HS-5 (cell line): ENCODE measurements around the gene RELCH.

Experiments used
- DNase-seq: peaks from one replicate; pipeline ENCODE4 v3.0.0-alpha.2; 2012; ENCODE audit warnings: low read depth

RELCH gene

DNA sequence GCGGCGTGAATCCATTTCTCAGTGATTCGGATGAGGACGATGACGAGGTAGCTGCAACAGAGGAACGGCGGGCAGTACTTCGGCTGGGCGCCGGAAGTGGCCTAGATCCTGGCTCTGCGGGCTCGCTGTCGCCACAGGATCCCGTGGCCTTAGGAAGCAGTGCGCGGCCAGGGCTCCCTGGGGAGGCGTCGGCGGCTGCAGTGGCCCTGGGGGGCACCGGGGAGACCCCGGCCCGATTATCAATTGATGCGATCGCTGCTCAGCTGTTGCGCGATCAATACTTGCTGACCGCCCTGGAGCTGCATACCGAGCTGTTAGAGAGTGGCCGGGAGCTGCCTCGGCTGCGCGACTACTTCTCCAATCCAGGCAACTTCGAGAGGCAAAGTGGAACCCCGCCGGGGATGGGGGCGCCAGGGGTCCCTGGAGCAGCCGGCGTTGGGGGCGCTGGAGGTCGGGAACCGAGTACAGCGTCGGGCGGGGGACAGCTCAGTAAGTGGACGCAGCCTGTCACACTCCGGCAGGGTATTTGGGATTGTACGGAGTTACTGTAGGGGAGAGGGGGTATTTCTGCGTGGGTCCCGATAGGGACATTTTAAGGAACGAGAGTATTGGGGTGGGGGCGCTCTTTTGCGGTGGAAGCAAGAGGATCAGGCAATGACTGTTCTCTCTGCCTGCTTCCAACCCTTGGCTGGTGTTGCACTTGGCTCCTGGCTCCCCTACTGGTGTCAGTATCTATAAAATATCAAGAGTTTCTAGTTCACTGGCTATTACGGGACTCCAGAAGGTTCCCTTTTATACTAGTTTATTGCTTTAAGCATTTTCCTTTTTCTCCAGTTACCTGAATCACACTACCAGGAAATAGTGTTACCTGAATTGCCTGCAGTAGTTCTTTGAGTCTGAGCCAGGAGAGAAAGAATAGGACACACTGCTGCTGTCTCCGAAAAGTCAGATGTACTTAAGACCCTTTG lies 772 bp downstream of the RELCH start:
- no peak for DNase-seq

DNA sequence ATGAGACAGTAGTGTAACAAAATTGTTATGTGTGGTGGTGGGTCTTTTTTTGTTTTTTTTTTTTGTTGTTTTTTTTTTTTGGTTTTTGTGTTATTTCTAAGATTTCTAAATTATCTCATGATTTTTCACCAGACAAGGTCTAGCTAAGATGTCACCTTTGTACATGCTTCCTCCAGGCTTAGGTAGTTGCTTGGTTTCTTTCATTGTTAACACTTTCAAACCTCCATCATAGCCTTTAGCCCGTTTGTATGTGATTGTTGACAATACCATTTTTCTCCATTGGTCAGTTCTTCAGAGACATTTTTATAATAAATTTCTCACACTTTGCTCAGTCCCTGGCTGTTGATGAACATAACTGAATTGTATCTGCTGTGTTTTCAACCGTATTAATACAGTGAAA lies 2.2 kb downstream of the RELCH start:
- DNase-seq = no peak

DNA sequence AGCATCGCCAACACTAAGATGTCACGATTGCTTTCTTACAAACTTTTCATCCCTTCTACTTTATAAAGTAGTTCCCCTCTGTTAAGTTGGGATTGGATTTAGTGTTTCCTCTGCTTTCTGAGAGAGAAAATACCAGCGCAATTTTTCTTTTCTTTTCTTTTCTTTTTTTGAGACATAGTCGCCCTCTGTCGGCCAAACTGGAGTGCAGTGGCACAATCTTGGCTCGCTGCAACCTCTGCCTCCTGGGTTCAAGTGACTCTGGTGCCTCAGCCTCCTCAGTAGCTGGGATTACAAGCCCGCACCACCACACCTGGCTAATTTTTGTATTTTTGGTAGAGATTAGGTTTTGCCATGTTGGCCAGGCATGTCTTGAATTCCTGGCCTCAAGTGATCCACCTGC lies 9.0 kb downstream of the RELCH start:
- DNase-seq = no peak

DNA sequence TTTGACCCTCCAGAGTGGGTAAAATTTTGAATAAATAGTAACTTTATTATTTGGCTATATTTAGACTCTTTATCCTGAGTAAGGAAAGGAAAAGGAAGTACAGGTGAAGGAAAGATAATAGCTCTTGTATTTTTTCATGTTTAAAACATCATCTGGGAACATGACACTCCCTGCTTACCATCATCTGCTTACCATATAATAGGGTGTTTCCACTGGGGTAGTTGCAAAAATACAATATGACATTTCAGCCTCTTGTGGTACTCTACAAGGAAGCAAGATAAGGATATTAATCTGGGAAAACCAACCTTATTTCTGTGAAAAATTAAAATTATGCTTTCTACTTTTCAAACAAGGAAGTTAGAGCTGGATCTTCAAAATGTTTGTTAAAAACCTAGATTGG lies 9.9 kb downstream of the RELCH start:
- DNase-seq = no peak

DNA sequence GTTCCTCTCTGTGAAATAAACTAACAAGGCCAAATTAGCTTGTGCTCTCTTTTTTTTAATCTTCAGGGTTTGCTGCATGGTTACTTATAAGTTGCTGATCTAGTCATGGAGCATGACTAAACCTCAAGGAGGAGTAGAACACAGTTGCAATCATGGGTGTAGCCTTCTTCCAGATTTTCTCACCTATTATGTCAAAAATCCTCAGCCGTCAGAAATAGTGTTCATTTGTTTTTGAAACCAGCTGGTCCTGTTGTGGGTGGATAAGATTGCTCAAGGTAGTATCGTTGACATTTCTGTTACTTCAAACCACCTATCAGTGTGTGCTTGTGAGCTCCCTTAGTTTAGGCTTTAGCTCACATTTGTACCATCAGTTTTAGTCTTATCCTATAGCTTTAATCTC lies 11.2 kb downstream of the RELCH start:
- no peak for DNase-seq

DNA sequence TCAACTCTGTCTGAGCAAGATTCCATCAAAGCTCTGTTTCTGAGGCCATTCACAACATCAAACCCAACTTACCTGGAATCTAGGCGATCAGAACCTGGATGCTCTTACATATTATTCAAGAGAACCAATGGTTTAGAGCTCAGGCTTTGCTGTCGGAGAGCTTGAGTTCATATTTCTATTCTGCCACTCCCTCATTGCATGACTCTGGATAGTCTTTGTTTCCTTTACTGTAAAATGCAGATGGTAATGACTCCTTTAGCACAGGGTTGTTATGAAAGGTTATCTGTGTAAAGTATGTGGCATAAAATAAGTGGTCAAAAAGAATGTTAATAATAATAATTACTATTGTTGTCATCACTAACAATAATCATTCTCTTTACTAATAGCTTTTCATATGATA lies 12.6 kb downstream of the RELCH start:
- DNase-seq = no peak

DNA sequence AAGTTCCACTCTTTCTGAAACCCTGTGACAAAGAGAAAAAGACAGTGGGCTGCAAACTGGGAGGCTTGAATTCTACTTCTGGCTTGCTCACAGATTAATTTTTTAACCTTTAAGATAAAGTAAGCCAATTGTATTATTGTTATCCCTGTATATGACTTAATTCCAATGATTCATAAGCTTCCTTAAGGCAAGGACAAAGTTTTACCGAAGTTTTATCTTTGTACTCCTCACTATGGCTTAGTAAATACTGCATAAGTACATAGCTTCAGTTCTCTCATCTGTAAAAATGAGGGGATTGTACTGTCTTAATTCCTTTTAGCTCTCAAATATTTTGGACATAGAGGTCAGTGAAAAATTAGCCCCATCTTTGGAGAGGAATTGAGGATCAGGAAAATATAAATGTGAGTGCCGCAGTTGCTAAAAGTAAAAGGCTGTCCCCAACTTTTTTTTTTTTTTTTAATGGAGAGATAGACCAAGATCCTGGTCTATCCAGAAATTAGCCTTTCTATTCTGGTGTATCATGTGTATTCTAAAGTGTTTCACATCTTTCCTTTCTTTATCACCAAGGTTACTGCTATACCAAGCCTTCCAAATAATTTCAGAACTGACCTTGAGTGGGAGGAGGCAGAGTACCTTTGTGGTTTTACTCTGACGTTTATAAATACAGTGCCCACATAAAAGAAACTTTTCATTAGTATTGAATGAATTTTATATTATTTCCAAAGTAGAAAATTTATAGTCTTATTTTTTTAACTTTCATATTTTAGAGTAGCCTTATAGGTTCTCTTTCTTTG lies 13.3 kb downstream of the RELCH start:
- no peak for DNase-seq

DNA sequence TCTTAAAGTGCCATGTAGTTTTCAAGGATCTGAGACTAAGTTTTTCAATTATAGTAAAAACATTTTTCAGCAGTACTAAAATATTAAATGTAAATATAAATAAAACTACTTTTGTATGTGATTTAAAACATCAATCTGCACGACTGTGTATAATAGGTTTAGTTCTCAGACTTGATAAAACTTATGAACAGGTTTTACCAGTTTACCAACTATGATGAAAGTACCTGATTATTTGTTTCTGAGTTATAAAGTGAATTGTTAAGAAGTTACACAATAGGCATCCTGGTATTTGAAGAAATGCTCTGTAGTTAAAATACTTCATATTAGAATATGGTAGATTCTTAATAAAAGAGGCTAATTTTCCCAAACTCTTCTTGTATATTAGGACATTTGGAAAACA lies 14.8 kb downstream of the RELCH start:
- no peak for DNase-seq

DNA sequence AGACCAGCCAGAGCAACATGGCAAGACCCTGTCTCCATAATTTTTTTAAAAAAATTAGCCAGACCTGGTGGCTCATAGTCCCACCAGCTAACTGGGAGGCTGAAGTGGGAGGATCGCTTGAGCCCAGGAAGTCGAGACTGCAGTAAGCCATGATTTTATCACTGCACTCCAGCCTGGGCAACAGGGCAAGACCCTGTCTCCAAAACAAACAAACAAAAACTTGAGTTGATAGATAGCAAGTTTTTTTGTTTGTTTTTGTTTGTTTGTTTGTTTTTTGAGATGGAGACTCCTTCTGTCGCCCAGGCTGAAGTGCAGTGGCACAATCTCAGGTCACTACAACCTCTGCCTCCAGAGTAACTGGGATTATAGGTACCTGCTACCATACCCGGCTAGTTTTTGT lies 18.8 kb downstream of the RELCH start:
- DNase-seq = no peak

DNA sequence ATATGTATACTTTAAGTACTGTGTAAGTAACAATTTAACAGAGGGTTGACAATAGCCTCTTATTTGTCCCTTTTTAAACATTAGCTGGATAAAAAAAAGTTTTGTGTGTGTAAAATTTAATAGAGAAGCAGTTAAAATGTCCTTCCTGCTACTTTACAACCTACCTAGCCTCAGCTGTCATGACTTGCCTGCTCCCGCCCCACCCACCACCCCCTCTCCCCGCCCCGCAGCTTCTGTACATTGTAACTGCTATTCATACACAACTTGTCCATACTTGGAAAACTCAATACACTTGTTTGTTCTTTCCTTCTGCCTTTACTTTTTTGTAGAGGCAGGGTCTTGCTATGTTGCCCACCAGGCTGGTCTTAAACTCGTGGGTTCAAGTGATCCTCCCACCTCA lies 19.5 kb downstream of the RELCH start:
- no peak for DNase-seq

DNA sequence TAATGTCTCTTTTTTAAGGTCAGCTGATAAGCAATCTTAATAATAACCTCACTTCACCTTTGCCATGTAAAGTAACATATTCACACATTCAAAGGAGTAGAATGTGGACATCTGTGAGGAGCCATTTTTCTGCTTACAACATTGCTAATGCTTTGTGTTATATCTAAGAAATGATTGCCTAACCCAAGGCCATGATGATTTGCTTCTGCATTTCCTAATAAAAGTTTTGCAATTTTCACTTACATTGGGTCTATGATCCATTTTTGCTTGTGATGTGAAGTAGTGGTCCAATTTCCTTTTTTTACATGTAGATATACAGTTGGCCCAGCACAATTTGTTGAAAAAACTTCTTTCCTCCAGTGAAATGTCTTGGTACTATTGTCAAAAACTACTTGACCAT lies 22.0 kb downstream of the RELCH start:
- DNase-seq = no peak

DNA sequence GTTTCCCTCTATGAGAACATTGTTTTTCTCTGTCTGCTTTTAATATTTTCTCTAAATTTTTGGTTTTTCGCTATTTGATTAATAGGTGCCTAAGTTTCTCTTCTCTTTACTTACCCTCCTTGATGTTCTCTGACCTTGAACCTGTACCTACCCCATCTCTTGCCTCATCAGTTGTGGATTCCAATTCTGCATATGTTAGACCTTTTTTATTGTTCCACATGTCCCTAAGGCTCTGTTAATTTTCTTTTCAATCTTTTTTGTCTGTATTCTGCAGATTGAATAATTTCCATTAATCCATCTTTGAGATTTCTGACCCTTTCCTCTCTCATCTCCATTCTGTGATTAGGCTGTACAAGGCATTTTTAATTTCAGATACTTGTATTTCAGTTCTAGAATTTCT lies 23.1 kb downstream of the RELCH start:
- no peak for DNase-seq

DNA sequence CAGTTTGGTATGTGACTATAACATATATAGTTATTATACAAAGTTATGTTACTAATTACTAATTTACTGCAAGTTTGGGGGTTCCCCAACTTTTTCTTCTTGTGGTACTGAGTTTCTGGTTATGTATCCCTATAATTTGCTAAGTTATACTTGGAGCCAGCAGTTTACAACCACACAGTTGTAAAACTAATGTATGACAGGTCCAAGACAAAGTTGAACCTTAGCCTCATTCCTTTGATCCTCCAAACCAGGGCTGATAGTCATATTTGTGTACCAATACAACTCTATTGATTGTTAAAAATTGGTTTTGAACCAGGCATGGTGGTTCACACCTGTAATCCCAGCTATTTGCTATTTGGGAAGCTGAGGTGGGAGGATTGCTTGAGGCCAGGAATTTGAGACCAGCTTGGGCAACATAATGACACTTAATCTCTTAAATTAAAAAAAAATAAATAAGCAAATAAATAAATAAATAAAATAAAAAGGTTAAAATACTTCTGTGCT lies 24.3 kb downstream of the RELCH start:
- no peak for DNase-seq

DNA sequence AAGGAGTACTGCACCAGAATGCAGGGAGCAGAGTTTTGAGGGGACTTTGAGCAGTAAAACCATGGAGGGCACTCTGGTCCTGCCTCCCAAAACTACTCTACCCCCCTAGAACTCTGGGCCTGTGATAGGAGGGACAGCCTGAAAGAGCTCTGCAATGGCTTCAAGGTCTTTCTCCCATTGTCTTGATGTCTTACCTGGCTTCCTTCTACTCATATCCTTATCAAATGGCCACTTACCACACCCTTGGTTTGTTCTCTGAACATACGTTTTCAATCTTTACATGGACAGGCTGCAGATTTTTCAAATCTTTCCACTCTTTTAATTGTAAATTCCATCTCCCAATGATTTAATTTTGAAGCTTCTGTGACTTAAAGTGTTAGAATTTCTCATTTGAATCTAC lies 27.7 kb downstream of the RELCH start:
- DNase-seq = no peak

DNA sequence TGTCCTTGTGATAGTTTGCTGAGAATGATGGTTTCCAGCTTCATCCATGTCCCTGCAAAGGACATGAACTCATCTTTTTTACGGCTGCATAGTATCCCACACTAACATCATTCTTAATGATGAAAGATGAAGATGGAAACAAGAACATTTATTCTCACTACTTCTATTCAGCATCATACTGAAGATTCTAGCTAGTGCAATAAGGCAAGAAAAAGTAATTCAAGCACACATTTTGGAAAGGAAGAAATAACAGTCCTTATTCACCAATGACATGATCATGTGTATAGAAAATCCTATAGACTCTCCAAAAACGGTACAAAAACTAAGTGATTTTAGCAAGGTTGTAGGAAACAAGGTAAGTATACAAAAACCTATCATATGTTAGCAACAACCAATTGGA lies 37.2 kb downstream of the RELCH start:
- DNase-seq = no peak

DNA sequence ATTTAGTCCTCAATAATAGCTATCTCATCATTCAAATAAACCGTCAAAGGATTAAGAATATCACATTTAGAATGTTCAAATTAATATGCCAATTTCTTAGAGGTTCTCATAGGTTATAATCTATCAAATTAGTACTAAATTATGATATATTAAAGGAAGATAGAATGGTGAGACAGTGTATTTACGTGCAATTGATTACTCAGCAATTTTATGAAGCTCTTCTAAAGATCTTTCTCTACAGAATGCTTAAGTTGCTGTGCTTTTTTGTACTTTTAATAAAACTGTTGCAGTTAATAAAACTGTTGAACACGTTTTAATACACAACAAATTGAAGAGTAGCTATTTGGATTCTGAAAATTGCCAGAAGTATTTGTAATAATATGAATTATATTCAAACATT lies 39.0 kb downstream of the RELCH start:
- DNase-seq = no peak

DNA sequence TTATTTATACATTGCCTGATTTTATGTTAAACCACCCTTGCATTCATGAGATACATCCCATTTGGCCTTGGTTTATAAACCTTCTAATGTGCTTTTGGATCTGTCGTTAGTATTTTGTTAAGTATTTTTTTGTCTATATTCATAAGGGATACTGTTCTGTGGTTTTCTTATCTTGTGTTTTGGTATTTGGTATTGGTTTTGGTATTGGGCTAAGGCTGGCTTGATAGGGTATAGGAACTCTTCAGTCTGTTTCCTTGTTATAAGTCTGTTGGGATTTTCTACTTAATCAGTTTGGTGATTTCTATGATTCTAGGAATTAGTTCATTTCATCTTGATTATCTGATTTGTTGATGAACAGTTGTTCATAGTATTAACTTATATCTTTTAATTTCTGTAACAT lies 49.2 kb downstream of the RELCH start:
- no peak for DNase-seq

DNA sequence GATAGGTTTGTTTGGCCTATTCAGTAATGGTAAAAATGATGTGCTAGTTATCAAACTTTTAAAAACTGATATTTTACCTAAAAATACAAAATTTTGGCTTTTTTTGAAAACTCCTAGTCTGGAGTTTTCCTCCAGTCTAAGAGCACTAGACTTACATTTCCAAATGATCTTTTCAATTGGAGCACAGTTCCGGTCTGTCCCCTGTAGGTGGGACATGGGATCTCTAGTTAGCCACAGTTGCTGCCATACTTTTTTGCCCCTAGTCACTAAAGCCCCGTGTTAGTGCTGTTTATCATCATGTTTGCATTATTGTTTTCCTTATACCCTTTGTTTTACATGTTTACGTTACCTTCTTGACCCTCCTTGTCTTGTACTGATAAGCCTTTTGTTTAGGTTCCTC lies 52.4 kb downstream of the RELCH start:
- no peak for DNase-seq

DNA sequence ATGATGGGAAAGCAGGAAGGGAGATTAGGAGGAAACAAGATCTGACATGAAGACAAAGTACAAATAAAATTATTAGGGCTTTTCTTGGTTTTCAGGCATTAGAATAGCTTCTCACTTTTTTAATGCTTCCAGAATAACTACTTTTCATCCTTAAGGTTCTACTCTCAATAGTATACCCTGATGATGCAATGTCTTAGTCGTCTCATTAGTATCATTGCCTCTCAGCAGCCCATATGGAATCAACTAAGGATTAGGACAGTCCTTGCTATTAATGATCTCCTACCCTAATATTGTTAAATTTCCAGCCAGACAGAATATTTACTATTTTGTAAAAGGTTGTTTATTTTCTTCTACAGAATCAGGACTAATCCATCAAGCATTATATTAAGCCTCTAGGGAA lies 55.9 kb downstream of the RELCH start:
- no peak for DNase-seq

DNA sequence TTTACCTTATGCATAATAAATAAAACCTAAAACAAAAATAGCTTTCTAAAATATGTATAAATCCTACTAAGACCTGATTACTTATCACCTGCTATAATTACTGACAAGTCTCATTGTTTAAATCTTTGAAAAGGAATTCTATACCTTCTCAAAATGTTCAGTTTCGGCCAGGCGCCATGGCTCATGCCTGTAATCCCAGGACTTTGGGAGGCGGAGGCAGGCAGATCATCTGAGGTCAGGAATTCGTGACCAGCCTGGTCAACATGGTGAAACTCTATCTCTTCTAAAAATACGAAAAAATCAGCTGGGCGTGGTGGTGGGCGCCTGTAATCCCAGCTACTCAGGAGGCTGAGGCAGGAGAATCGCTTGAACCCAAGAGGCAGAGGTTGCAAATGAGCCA lies 58.1 kb downstream of the RELCH start:
- DNase-seq = no peak

DNA sequence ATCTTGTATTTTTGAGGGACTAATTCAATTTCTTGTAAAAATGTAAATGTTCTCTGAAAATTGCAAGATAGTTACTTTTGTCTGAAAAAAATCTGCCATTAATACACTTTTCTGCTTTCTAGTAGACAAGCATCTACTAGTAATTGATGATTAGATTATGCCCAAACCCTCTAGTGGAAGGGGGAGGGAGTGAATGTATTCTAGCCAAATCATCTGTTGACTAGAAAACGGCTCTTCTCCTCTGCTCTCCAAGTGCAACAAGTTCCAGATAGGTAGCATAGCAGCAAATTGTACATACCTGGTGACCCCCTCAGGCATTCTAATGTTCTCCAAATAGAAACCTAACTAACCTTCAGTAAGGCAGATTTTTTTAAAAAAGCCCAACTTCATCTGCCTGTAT lies 58.6 kb downstream of the RELCH start:
- DNase-seq = no peak

DNA sequence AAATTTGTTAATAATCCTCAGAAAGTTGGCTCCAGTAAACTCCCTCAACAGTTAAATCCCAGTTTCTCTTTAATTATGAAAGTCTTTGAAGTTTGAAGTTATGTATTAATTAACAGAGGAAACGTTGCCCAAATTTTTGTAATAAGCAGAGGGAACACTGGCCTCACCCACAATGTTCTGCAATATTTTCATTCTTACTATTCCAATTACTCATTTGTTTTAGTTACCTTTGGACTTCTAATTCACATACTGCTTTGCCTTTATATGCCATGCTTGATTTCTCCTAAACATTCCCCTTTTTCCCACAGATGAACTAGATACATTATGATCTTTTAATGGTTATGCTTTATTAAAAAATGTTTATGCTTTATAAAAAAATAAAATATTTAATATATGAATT lies 61.3 kb downstream of the RELCH start:
- no peak for DNase-seq

DNA sequence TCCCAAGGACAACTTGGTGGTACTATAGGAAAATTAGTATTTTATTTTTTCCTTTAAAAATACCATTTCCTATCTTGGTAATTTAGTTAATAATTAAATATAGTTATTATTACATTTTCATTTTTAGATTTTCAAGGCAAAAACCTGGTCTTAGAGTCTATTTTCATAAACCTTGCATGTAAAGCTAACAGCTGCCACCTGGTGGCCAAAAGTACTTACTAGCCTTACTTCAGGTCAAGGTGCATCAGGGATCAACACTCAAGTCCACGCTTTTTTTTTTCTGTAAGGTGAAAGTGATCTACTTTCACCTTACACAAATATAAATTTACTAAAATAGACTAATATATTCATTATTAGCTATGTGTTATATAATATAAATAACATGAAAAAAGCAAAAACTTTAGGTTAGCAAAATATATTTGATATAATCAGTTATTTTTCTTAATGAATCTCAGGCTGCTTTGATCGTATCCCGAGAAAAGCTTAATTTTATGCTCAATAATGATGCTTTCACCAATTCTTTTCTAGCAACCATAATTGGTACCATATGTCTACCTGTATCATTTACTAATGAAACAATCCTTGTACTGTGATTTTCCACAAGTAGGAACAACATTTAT lies 62.5 kb downstream of the RELCH start:
- DNase-seq = peak; percentile 19
